ENCODE data around the gene CSNK1A1. TPM values are rescaled to one million over a fixed set of nuclear protein-coding genes. Genes with fewer than 3 reads are reported as not detected.
"Not testable (repeated sequence)": the region's sequence is repeated elsewhere in the genome, so short reads cannot be mapped to it uniquely, and the experiment has no call there.

Gene CSNK1A1
- 100 to 1,000 TPM; 283 to 347 (median 336) TPM for total RNA-seq

DNA sequence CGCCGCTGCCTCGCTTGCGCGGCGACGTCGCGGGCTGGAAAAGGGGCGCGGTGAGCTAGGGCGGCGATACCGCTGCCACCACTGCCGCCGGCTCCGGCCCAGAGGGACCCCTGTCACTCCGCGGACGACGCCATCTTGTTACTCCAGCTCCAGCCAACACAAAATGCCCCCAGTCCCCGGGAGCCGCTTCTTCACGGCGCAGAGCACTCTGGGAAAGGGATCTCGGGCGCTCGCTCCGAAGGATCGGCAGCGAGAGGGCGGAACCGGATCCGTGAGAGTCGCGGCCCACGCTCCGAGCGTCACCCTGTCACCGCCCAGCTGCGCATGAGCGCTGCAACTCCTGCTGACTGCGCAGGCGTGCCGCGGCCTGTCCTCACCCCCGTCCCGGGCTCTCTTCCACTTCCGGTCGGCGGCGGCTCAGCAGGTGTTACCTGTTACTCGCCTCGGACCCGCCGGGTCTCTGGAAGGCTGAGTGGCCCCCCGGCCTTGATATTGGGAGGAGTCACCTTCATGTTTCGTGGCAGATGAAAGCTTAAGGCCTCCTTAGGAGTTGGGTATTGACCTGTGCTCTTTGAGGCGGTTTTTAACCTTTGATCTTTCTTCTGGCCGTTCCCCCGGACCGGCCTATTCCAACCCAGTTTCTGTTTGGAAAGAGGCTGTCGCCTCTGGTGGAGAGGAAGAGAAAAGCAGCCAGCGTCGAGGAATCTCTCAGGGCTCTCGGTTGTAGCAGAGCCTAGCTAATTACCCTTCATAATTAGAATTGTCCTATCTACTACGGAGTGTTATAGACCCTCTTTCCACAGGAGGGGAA is at the start of gene CSNK1A1:
TSS of gene CSNK1A1 (minus strand) at position 213 of the 811 bp plus-strand sequence. CDS start 475 bp downstream, outside the sequence.
- DNase-seq (ENCODE audit: extremely low spot score): peak; percentile 99
- H3K4me1 ChIP-seq: peaks cover 27 to 38% (median 32%) of the 10 kb centered on the region in 4 donors
- no peaks in the 10 kb centered on the region for H3K9me3 ChIP-seq
- H3K4me3 ChIP-seq: peak within 1 kb of the TSS; percentile 84 to 97 (median 95)
- peak within 1 kb of the TSS; percentile 99 for H3K27ac ChIP-seq (replicated peaks in 1 of 4)
- peaks cover 0 to 24% (median 12%) of the 10 kb centered on the region in 4 donors for H3K36me3 ChIP-seq
- H3K27me3 ChIP-seq: no peaks in the 10 kb centered on the region
- peak; percentile 89 to 90 (median 89) for TF ChIP-seq CTCF (IDR thresholded peaks at IDR 0.05)
- TF ChIP-seq POLR2A (IDR thresholded peaks at IDR 0.05; ENCODE audit: low read depth): peak; percentile 77
- no peak for TF ChIP-seq EP300 (IDR thresholded peaks at IDR 0.05)
- TF ChIP-seq POLR2AphosphoS5 (IDR thresholded peaks at IDR 0.05): peak; percentile 99
- WGBS: 2% methylated on average over 13 of the region's 67 CpGs
- intact Hi-C loops (cut with DNase I): loop anchor here (1.0 kb wide), 1 partner anchor 101 kb away; no protein-coding TSS in a partner anchor

DNA sequence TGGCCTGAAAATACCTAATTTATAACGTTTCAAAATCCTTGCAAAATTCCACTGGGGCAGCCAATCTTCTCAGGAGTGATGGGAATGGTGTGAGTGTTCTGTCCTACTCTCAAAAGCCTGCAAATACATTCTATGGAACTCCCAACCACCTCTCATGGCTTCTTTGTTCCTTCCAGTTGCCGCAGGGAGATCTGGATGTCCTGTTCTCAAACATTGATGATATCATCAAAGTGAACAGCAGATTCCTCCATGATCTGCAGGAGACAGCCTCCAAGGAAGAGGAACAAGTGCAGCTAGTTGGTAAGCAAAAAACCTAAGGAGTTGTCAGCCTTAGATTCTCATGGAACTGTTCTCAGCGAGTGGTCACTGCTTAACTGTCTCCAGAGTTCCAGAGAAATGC is 49.7 kb upstream of the CSNK1A1 start:
- intact Hi-C loops (cut with DNase I): no loop called here
- no peak for TF ChIP-seq POLR2A (IDR thresholded peaks at IDR 0.05; ENCODE audit: low read depth)
- no peak for TF ChIP-seq POLR2AphosphoS5 (IDR thresholded peaks at IDR 0.05)
- no peak for TF ChIP-seq CTCF (IDR thresholded peaks at IDR 0.05)
- no peak for TF ChIP-seq EP300 (IDR thresholded peaks at IDR 0.05)
- Histone ChIP-seq H3K27me3 (no peaks in the 10 kb centered on the region), H3K27ac (replicated peaks in 1 of 4) (no peak overlapping the region), H3K9me3 (no peaks in the 10 kb centered on the region), H3K36me3 (peaks cover 14 to 64% (median 45%) of the 10 kb centered on the region in 4 donors), H3K4me1 (peaks cover 14 to 23% (median 19%) of the 10 kb centered on the region in 4 donors), H3K4me3 (no peak overlapping the region)
- DNase-seq (ENCODE audit: extremely low spot score): no peak
- WGBS: 90% methylated on average over 3 of the region's 3 CpGs

DNA sequence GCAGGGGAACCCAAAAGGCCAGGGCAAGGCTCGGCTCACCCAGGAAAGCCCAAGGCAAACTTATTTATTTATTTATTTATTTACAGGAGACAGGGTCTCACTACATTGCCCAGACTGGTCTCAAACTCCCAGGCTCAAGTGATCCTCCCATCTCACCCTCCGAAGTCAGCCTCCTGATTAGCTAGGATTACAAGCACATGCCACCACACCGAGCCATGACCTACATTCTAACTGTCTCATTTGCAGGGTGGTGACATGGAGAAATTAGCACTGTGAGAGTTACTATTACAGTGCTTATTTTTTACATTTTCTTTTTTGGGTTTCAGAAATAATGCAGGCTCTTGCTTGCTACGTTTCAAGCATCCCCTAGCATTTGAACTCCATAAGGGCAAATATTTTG is 48.1 kb upstream of the CSNK1A1 start:
- TF ChIP-seq EP300 (IDR thresholded peaks at IDR 0.05) (no peak), POLR2A (IDR thresholded peaks at IDR 0.05; ENCODE audit: low read depth) (no peak), CTCF (IDR thresholded peaks at IDR 0.05) (no peak), POLR2AphosphoS5 (IDR thresholded peaks at IDR 0.05) (no peak)
- WGBS: 91% methylated on average over 4 of the region's 4 CpGs
- H3K27me3 ChIP-seq: no peaks in the 10 kb centered on the region
- no peaks in the 10 kb centered on the region for H3K9me3 ChIP-seq
- intact Hi-C loops (cut with DNase I): loop anchor here (10.0 kb wide), 1 partner anchor 785 kb away; no protein-coding TSS in a partner anchor
- H3K4me1 ChIP-seq: peaks cover 20 to 31% (median 27%) of the 10 kb centered on the region in 4 donors
- H3K36me3 ChIP-seq: peaks cover 14 to 53% (median 40%) of the 10 kb centered on the region in 4 donors
- DNase-seq (ENCODE audit: extremely low spot score): no peak
- no peak overlapping the region for H3K27ac ChIP-seq (replicated peaks in 1 of 4)
- H3K4me3 ChIP-seq: no peak overlapping the region

DNA sequence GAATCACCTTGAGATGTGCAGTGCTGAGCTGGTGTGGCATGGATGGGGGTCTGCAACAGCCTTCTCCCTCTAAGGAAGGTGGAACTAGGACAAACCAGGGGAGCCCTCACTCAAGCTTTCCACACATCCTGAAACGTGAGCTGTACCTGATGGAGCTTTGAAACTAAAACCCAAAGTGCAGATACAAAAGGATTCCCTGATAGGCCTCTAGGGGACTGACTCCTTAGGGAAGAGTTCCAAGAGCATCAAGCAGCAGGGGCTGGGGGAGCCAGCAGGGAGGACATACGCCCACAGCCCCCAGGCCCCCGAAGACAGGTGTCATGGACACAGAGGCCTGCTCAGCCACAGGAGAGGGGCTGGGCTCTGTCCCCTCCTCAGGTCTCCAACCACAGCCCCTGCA is 47.7 kb upstream of the CSNK1A1 start:
- H3K9me3 ChIP-seq: no peaks in the 10 kb centered on the region
- WGBS: 83% methylated on average over 2 of the region's 3 CpGs
- intact Hi-C loops (cut with DNase I): loop anchor here (10.0 kb wide), 1 partner anchor 786 kb away; no protein-coding TSS in a partner anchor
- H3K27ac ChIP-seq (replicated peaks in 1 of 4): no peak overlapping the region
- TF ChIP-seq POLR2A (IDR thresholded peaks at IDR 0.05; ENCODE audit: low read depth) (no peak), EP300 (IDR thresholded peaks at IDR 0.05) (no peak), CTCF (IDR thresholded peaks at IDR 0.05) (no peak), POLR2AphosphoS5 (IDR thresholded peaks at IDR 0.05) (no peak)
- peaks cover 12 to 49% (median 37%) of the 10 kb centered on the region in 4 donors for H3K36me3 ChIP-seq
- H3K4me3 ChIP-seq: no peak overlapping the region
- DNase-seq (ENCODE audit: extremely low spot score): no peak
- no peaks in the 10 kb centered on the region for H3K27me3 ChIP-seq
- peaks cover 20 to 35% (median 31%) of the 10 kb centered on the region in 4 donors for H3K4me1 ChIP-seq

DNA sequence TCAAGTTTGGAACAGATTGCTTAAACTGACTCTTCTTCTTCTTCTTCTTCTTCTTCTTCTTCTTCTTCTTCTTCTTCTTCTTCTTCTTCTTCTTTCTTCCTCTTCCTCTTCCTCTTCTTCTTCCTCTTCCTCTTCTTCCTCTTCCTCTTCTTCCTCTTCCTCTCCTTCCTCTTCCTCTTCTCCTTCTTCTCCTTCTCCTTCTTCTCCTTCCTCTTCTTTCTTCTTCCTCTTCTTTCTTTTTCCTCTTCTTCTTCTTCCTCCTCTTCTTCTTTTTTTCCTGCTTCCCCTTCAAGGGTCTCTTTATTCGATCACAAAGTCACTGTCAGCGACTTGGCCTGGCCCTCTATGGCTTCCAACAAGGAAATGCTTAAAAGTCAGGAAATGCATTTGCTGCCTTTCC is 47.0 kb upstream of the CSNK1A1 start:
- not testable (repeated sequence) for H3K27me3 ChIP-seq; H3K27ac ChIP-seq (replicated peaks in 1 of 4); DNase-seq (ENCODE audit: extremely low spot score); H3K9me3 ChIP-seq; H3K4me3 ChIP-seq
- Histone ChIP-seq H3K36me3 (peaks cover 5 to 42% (median 30%) of the 10 kb centered on the region in 4 donors), H3K4me1 (peaks cover 20 to 35% (median 34%) of the 10 kb centered on the region in 4 donors)
- intact Hi-C loops (cut with DNase I): loop anchor here (10.0 kb wide), 1 partner anchor 787 kb away; no protein-coding TSS in a partner anchor
- WGBS: 85% methylated on average over 2 of the region's 2 CpGs

All from esophagus muscularis mucosa (tissue), 4 donors.